ENCODE data around the gene PTPRH. TPM values are rescaled to one million over a fixed set of nuclear protein-coding genes. Genes with fewer than 3 reads are reported as not detected.

PTPRH gene
- total RNA-seq, 1 experiment from 2014 or later, result 11.7 TPM

DNA sequence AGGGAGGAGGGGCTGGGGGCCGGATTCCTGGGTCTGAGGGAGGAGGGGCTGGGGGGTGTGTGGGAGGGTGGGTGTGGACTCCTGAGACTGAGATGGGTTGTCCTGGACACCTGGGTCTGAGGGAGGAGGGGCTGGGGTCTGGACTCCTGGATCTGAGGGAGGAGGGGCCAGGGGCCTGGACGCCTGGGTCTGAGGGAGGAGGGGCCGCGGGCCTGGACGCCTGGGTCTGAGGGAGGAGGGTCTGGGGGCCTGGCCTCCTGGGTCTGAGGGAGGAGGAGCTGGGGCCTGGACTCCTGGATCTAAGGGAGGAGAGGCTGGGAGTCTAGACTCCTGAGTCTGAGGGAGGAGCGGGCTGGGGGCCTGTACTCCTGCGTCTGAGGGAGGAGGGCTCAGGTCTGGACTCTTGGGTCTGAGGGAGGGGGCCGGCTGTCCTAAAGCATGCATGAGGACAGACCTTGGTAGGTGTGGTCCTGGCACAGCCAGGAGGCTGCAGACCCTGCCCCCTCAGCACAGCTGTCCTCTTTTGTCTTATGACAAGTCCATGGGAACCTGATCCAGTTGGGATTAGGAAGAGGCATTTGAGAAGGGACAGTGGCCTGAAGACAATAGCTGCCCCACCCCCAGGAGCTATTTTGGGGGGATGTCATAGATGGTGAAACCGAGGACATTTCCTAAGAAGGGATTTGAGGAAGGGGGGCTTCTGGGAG is 61.6 kb downstream of the PTPRH start:
- Histone ChIP-seq H3K79me2 (ENCODE audit: low read depth) (no peaks in the 10 kb centered on the region), H3K27ac (no peak overlapping the region), H2AFZ (no peak overlapping the region), H3K27me3 (ENCODE audit: insufficient read depth, low read depth) (peaks cover 4% of the 10 kb centered on the region; the same call in 1 of the 2 replicates), H3K9me3 (ENCODE audit: insufficient read depth, low read depth) (no peaks in the 10 kb centered on the region), H3K9me2 (ENCODE audit: insufficient read depth) (no peaks in the 10 kb centered on the region), H3K36me3 (ENCODE audit: low read depth) (no peaks in the 10 kb centered on the region), H3K4me3 (peak overlapping the region; percentile 67; the same call in 1 of the 2 replicates), H3K4me1 (replicated peaks; ENCODE audit: insufficient read depth) (peaks cover 20% of the 10 kb centered on the region; the same call in 1 of the 2 replicates), H3F3A (ENCODE audit: insufficient read depth, low read depth) (peaks cover 9% of the 10 kb centered on the region; the same call in 1 of the 2 replicates), H3K4me2 (peak overlapping the region; percentile 80), H4K20me1 (ENCODE audit: insufficient read depth) (no peaks in the 10 kb centered on the region)
- POLR2A ChIA-PET (ENCODE audit: unreplicated experiment), result interaction anchor here (0.6 to 1.5 kb wide), 9 partner anchors 9 to 314 kb away, joined by 4 to 20 read pairs (median 5); partner anchors contain the start of genes ISOC2 and PPP1R12C
- intact Hi-C loops (cut with micrococcal nuclease; ENCODE audit: unreplicated experiment), result loop anchor here (10.0 kb wide), 1 partner anchor 327 kb away; the partner anchor contains the start of gene ZNF628
- DNase-seq, result peak in 1 of 2 experiments; percentile 25
- no TSS peak for BruUV-seq (replicated peaks)
- CTCF ChIA-PET, result interaction anchor here (0.8 to 2.9 kb wide), 3 partner anchors 12 to 270 kb away, joined by 3 to 47 read pairs (median 10); partner anchors contain the start of gene DNAAF3
- TF ChIP-seq EZH2 (IDR thresholded peaks at IDR 0.05; ENCODE audit: low read depth), result no peak

- H3F3A ChIP-seq (ENCODE audit: insufficient read depth, low read depth), result peaks cover 10% of the 10 kb centered on the region; the same call in 1 of the 2 replicates
- ChIA-PET POLR2A (ENCODE audit: unreplicated experiment) (interaction anchor here (0.5 to 1.5 kb wide), 20 partner anchors 10 to 478 kb away, joined by 3 to 20 read pairs (median 6); partner anchors contain the start of genes HSPBP1, ISOC2, PPP1R12C and UBE2S), CTCF (interaction anchor here (0.6 to 2.9 kb wide), 9 partner anchors 10 to 716 kb away, joined by 3 to 47 read pairs (median 4); partner anchors contain the start of genes DNAAF3 and PPP6R1)
- H3K4me3 ChIP-seq, result peak overlapping the region; percentile 67
- H3K4me1 ChIP-seq (replicated peaks; ENCODE audit: insufficient read depth), result peaks cover 20% of the 10 kb centered on the region; the same call in 1 of the 2 replicates
- H3K79me2 ChIP-seq (ENCODE audit: low read depth), result no peaks in the 10 kb centered on the region
- H3K27ac ChIP-seq, result no peak overlapping the region
- intact Hi-C loops (cut with micrococcal nuclease; ENCODE audit: unreplicated experiment), result loop anchor here (1.0 to 10.0 kb wide), 3 partner anchors 14 to 328 kb away; partner anchors contain the start of gene ZNF628
- H3K9me2 ChIP-seq (ENCODE audit: insufficient read depth), result no peaks in the 10 kb centered on the region
- no peak for TF ChIP-seq CTCF (conservative IDR thresholded peaks at IDR 0.05)
- TF ChIP-seq EZH2 (IDR thresholded peaks at IDR 0.05; ENCODE audit: low read depth), result no peak
- H2AFZ ChIP-seq, result peak overlapping the region; percentile 85
- no TSS peak for BruUV-seq (replicated peaks)
- no peaks in the 10 kb centered on the region for H4K20me1 ChIP-seq (ENCODE audit: insufficient read depth)
- no peaks in the 10 kb centered on the region for H3K36me3 ChIP-seq (ENCODE audit: low read depth)
- H3K4me2 ChIP-seq, result peak overlapping the region; percentile 80
- no peaks in the 10 kb centered on the region for H3K9me3 ChIP-seq (ENCODE audit: insufficient read depth, low read depth)
- peak; percentile 76 to 91 for DNase-seq
- peaks cover 4% of the 10 kb centered on the region; the same call in 1 of the 2 replicates for H3K27me3 ChIP-seq (ENCODE audit: insufficient read depth, low read depth)
These were observed 62.5 kb downstream of the PTPRH start for GRCh38 chr19:55146705-55147273.

GRCh38 chr19:55146078-55146704 is 63.1 kb downstream of the PTPRH start:
- no peaks in the 10 kb centered on the region for H3K9me3 ChIP-seq (ENCODE audit: insufficient read depth, low read depth)
- DNase-seq, result peak; percentile 59 to 83
- peak overlapping the region; percentile 67 for H3K4me3 ChIP-seq
- H3K9me2 ChIP-seq (ENCODE audit: insufficient read depth), result no peaks in the 10 kb centered on the region
- POLR2A ChIA-PET (ENCODE audit: unreplicated experiment), result interaction anchor here (0.5 to 1.5 kb wide), 15 partner anchors 14 to 478 kb away, joined by 3 to 20 read pairs (median 6); partner anchors contain the start of genes HSPBP1, PPP1R12C, UBE2S and ZNF784
- intact Hi-C loops (cut with micrococcal nuclease; ENCODE audit: unreplicated experiment), result loop anchor here (1.0 to 10.0 kb wide), 3 partner anchors 14 to 329 kb away; partner anchors contain the start of gene ZNF628
- H3F3A ChIP-seq (ENCODE audit: insufficient read depth, low read depth), result peaks cover 12% of the 10 kb centered on the region; the same call in 1 of the 2 replicates
- H2AFZ ChIP-seq, result peak overlapping the region; percentile 85
- no peaks in the 10 kb centered on the region for H4K20me1 ChIP-seq (ENCODE audit: insufficient read depth)
- no peaks in the 10 kb centered on the region for H3K36me3 ChIP-seq (ENCODE audit: low read depth)
- CTCF ChIA-PET, result interaction anchor here (0.6 to 2.9 kb wide), 13 partner anchors 10 to 716 kb away, joined by 3 to 47 read pairs (median 6); partner anchors contain the start of genes DNAAF3 and PPP6R1
- H3K4me2 ChIP-seq, result peak overlapping the region; percentile 80
- H3K27me3 ChIP-seq (ENCODE audit: insufficient read depth, low read depth), result peaks cover 4% of the 10 kb centered on the region; the same call in 1 of the 2 replicates
- no TSS peak for BruUV-seq (replicated peaks)
- no peaks in the 10 kb centered on the region for H3K79me2 ChIP-seq (ENCODE audit: low read depth)
- H3K4me1 ChIP-seq (replicated peaks; ENCODE audit: insufficient read depth), result peaks cover 20% of the 10 kb centered on the region; the same call in 1 of the 2 replicates
- TF ChIP-seq EZH2 (IDR thresholded peaks at IDR 0.05; ENCODE audit: low read depth), result no peak
- TF ChIP-seq CTCF (conservative IDR thresholded peaks at IDR 0.05), result peak; percentile 98
- H3K27ac ChIP-seq, result no peak overlapping the region

Measured in PC-9 (cell line).